B cell (primary cell): ENCODE measurements around the gene UNC5A. TPM values are rescaled to one million over a fixed set of nuclear protein-coding genes. Genes with fewer than 3 reads are reported as not detected.
"Not testable (repeated sequence)": the region's sequence is repeated elsewhere in the genome, so short reads cannot be mapped to it uniquely, and the experiment has no call there.

Source experiments
- ATAC-seq: fragments of 200-7000 bp; cut with Tn5 transposase; one replicate; pipeline ENCODE4 v1.10.0; 2021; ENCODE audit warnings: low read depth, mild to moderate bottlenecking, moderate number of reproducible peaks, moderate library complexity
- CTCF ChIA-PET: fragments of 350-600 bp; sonication (Branson Sonifier 250); formaldehyde crosslinking; loops from one replicate; lab custom pipeline; 2021; ENCODE audit warnings: antibody characterized with exemption, inconsistent platforms; lab: Charles Lee
- POLR2A ChIA-PET: fragments of 350-600 bp; sonication (Branson Sonifier 250); formaldehyde crosslinking; loops from one replicate; lab custom pipeline; 2021; ENCODE audit warnings: antibody characterized with exemption; lab: Charles Lee
- DNase-seq: peaks from one replicate; pipeline ENCODE4 v3.0.0; 2013
- H2AFZ ChIP-seq: 2 replicates; pipeline ENCODE4 v1.6.1; 2012; ENCODE audit warnings: mild to moderate bottlenecking, low read depth, low read length; ENCODE audit not compliant: insufficient read depth, poor library complexity, severe bottlenecking
- H3K27ac ChIP-seq, 2 donors: 1 replicate in 1 of 2; 2 replicates in 1 of 2; pipeline ENCODE4 v1.5.1; 2012 to 2013; ENCODE audit warnings: low read length in 2 of 2, mild to moderate bottlenecking in 2 of 2, moderate library complexity in 1 of 2
- H3K27me3 ChIP-seq, 4 experiments: fragments of 200-600 bp in 1 of 4; sonication (generic) in 1 of 4; replicated peaks in 1 of 4; 1 replicate in 2 of 4; 2 replicates in 2 of 4; pipeline versions ENCODE4 v1.6.1 to v1.7.0; 2013 to 2016; ENCODE audit warnings: low read length in 3 of 4, mild to moderate bottlenecking in 2 of 4, mixed read lengths in 1 of 4, moderate library complexity in 1 of 4; ENCODE audit not compliant: insufficient read depth in 4 of 4, control insufficient read depth in 3 of 4; ENCODE audit errors: control extremely low read depth in 1 of 4
- H3K36me3 ChIP-seq, 2 experiments: replicated peaks in 1 of 2; 1 replicate in 1 of 2; 2 replicates in 1 of 2; pipeline versions ENCODE4 v1.6.1 to v1.7.1; 2013; ENCODE audit warnings: low read length in 1 of 2; ENCODE audit not compliant: insufficient read depth in 2 of 2, control insufficient read depth in 1 of 2; ENCODE audit errors: control extremely low read depth in 1 of 2, extremely low read depth in 1 of 2
- H3K4me1 ChIP-seq, 2 donors: fragments of 200-600 bp in 1 of 2; sonication (generic) in 1 of 2; 1 replicate in 1 of 2; 2 replicates in 1 of 2; pipeline versions ENCODE4 v1.5.1 to v1.6.1; 2013 to 2017; ENCODE audit warnings: low read length in 2 of 2; ENCODE audit not compliant: control insufficient read depth in 2 of 2, insufficient read depth in 2 of 2
- H3K4me2 ChIP-seq: replicated peaks from 2 replicates; pipeline ENCODE3; 2012; ENCODE audit warnings: mild to moderate bottlenecking, low read depth, low read length; ENCODE audit not compliant: poor library complexity, severe bottlenecking
- H3K4me3 ChIP-seq, 5 experiments: fragments of 200-600 bp in 1 of 5; sonication (generic) in 1 of 5; 1 replicate in 3 of 5; 2 replicates in 2 of 5; pipeline versions ENCODE4 v1.5.1 to v1.7.0; 2011 to 2016; ENCODE audit warnings: low read length in 4 of 5, mild to moderate bottlenecking in 4 of 5, low read depth in 2 of 5, control low read depth in 1 of 5, moderate library complexity in 1 of 5; ENCODE audit not compliant: insufficient read depth in 1 of 5; ENCODE audit errors: control extremely low read depth in 1 of 5, extremely low read depth in 1 of 5
- H3K79me2 ChIP-seq: fragments of 200-600 bp; sonication (generic); one replicate; pipeline ENCODE4 v1.6.0; 2016; ENCODE audit warnings: low read length; ENCODE audit not compliant: control insufficient read depth, insufficient read depth
- H3K9ac ChIP-seq: fragments of 200-600 bp; sonication (generic); 2 replicates; pipeline ENCODE4 v1.6.1; 2017; ENCODE audit warnings: mild to moderate bottlenecking, low read length, moderate library complexity
- H3K9me3 ChIP-seq, 3 donors: one replicate each; pipeline versions ENCODE4 v1.6.1 to v1.7.1; 2013; ENCODE audit warnings: low read length in 2 of 3; ENCODE audit not compliant: control insufficient read depth in 2 of 3, insufficient read depth in 1 of 3; ENCODE audit errors: control extremely low read depth in 1 of 3
- H4K20me1 ChIP-seq: 2 replicates; pipeline ENCODE4 v1.6.0; 2012; ENCODE audit warnings: mild to moderate bottlenecking, low read length; ENCODE audit not compliant: insufficient read depth, control insufficient read depth, poor library complexity, severe bottlenecking
- H3K27ac Mint-ChIP-seq: one replicate; pipeline ENCODE4 v1.8.0; 2021; ENCODE audit warnings: mixed read lengths
- H3K27me3 Mint-ChIP-seq: one replicate; pipeline ENCODE4 v1.8.0; 2021; ENCODE audit warnings: mixed read lengths
- H3K4me1 Mint-ChIP-seq: one replicate; pipeline ENCODE4 v1.8.0; 2021; ENCODE audit warnings: mixed read lengths
- H3K4me3 Mint-ChIP-seq: one replicate; pipeline ENCODE4 v1.8.0; 2021; ENCODE audit warnings: mixed read lengths
- H3K9me3 Mint-ChIP-seq: one replicate; pipeline ENCODE4 v1.8.0; 2022; ENCODE audit warnings: mixed read lengths; ENCODE audit not compliant: insufficient read depth
- CTCF ChIP-seq: fragments of 200-600 bp; IDR thresholded peaks from one replicate; pipeline ENCODE4 v1.8.0; 2022; ENCODE audit warnings: antibody characterized with exemption, mild to moderate bottlenecking
- EZH2 ChIP-seq: IDR thresholded peaks from 2 replicates; pipeline ENCODE4 v1.6.1; 2012; ENCODE audit warnings: borderline replicate concordance, low read depth, mild to moderate bottlenecking, moderate library complexity, low read length; ENCODE audit not compliant: insufficient read depth, poor library complexity, severe bottlenecking
- WGBS: methylation state at CpG from one replicate; pipeline ENCODE4 v1.1.5; 2013; ENCODE audit warnings: missing lambda C conversion rate; ENCODE audit not compliant: insufficient coverage; 5-methylcytosine and 5-hydroxymethylcytosine counted together
- intact Hi-C: fragments of 100-400 bp; cut with micrococcal nuclease; formaldehyde crosslinking; loops from one replicate; pipeline ENCODE4 v1.10.0; 2022
- polyA plus RNA-seq: library from polyadenylated mRNA; depleted of rRNA; stranded (reverse); fragments of >200 nt; gene quantifications from 2 replicates; pipeline ENCODE4 v1.2.3, GENCODE V29; 2012
- total RNA-seq, 2 donors: library from RNA; stranded (reverse); fragments of 120-200 nt in 1 of 2; gene quantifications; 1 replicate in 1 of 2; 2 replicates in 1 of 2; pipeline versions ENCODE4 v1.2.3 to v1.2.4, GENCODE V29; 2013 to 2022

Gene UNC5A
- total and polyA plus RNA-seq, 2 donors (not counting 1 experiment from before 2014, with no cell fraction given): not detected

- H3K27ac Mint-ChIP-seq, DNase-seq, POLR2A ChIA-PET: not testable (repeated sequence)
Observed at GRCh38 chr5:176873011-176873410, 62.7 kb downstream of the UNC5A start.

GRCh38 chr5:176873541-176874172, 63.3 kb downstream of the UNC5A start:
- H3K27ac Mint-ChIP-seq: no peak overlapping the region

More at GRCh38 chr5:176873011-176873410, 62.7 kb downstream of the UNC5A start:
- H4K20me1 ChIP-seq, H3K4me1 Mint-ChIP-seq, H3K4me3 Mint-ChIP-seq, intact Hi-C loops, H3K27ac ChIP-seq, CTCF ChIA-PET, H2AFZ ChIP-seq, ATAC-seq, H3K79me2 ChIP-seq, H3K4me2 ChIP-seq, H3K4me3 ChIP-seq, H3K36me3 ChIP-seq, H3K4me1 ChIP-seq, H3K9ac ChIP-seq, H3K9me3 Mint-ChIP-seq: not testable (repeated sequence)
- Histone ChIP-seq H3K9me3 (peaks cover 0 to 19% (median 0%) of the 10 kb centered on the region in 3 donors), H3K27me3 (peaks cover 0 to 25% (median 3%) of the 10 kb centered on the region in 4 experiments)
- no CpG with 5 or more reads among the region's 2 CpGs for WGBS
- H3K27me3 Mint-ChIP-seq: peaks cover 19% of the 10 kb centered on the region

More at GRCh38 chr5:176873541-176874172, 63.3 kb downstream of the UNC5A start:
- no peaks in the 10 kb centered on the region for H3K9me3 Mint-ChIP-seq
- peaks cover 0 to 19% (median 0%) of the 10 kb centered on the region in 3 donors for H3K9me3 ChIP-seq
- intact Hi-C loops: no loop called here
- POLR2A ChIA-PET: no interaction called here
- H3K4me1 Mint-ChIP-seq: peaks cover 2% of the 10 kb centered on the region
- no peak for ATAC-seq
- H3K27ac ChIP-seq: no peak overlapping the region
- CTCF ChIA-PET: no interaction called here
- no peak overlapping the region for H3K4me3 ChIP-seq
- H2AFZ ChIP-seq: no peak overlapping the region
- H3K36me3 ChIP-seq: no peaks in the 10 kb centered on the region
- H3K4me3 Mint-ChIP-seq: no peak overlapping the region
- peaks cover 19% of the 10 kb centered on the region for H3K27me3 Mint-ChIP-seq
- 78% methylated on average over 16 of the region's 16 CpGs for WGBS
- TF ChIP-seq CTCF: no peak
- no peak for TF ChIP-seq EZH2
- no peaks in the 10 kb centered on the region for H4K20me1 ChIP-seq
- no peaks in the 10 kb centered on the region for H3K79me2 ChIP-seq
- DNase-seq: no peak
- peaks cover 0 to 29% (median 3%) of the 10 kb centered on the region in 4 experiments for H3K27me3 ChIP-seq
- no peak overlapping the region for H3K4me2 ChIP-seq
- H3K9ac ChIP-seq: no peak overlapping the region
- no peaks in the 10 kb centered on the region for H3K4me1 ChIP-seq
